ENCODE data around the gene EEA1.

The EEA1 gene

GRCh38 chr12:92938638-92939037, 9.5 kb upstream of the EEA1 start:
- H3K4me1 ChIP-seq (ENCODE audit: control insufficient read depth, insufficient read depth, low read length), result peaks cover 2% of the 10 kb centered on the region; the same call in 1 of the 2 replicates
- no peak overlapping the region for H3K27ac ChIP-seq (ENCODE audit: low read length)
- H3K4me3 ChIP-seq (ENCODE audit: low read length), result no peak overlapping the region
- no peaks in the 10 kb centered on the region for H3K9me3 ChIP-seq (ENCODE audit: control insufficient read depth, insufficient read depth, low read length)
- no CpG with 5 or more reads among the region's 4 CpGs for WGBS (ENCODE audit: insufficient coverage, insufficient read length)
- no peak for DNase-seq (ENCODE audit: low read depth, low spot score)
- H3K27me3 ChIP-seq (ENCODE audit: control insufficient read depth, insufficient read depth, low read length), result no peaks in the 10 kb centered on the region
- H3K36me3 ChIP-seq (ENCODE audit: control insufficient read depth, insufficient read depth, low read length), result no peaks in the 10 kb centered on the region

- H3K27ac ChIP-seq (ENCODE audit: low read length), result no peak overlapping the region
- no CpG with 5 or more reads among the region's 3 CpGs for WGBS (ENCODE audit: insufficient coverage, insufficient read length)
These were observed 8.9 kb upstream of the EEA1 start for GRCh38 chr12:92938018-92938417.

GRCh38 chr12:92933606-92934005, 4.5 kb upstream of the EEA1 start:
- H3K27me3 ChIP-seq (ENCODE audit: control insufficient read depth, insufficient read depth, low read length), result no peaks in the 10 kb centered on the region
- DNase-seq (ENCODE audit: low read depth, low spot score), result no peak
- H3K36me3 ChIP-seq (ENCODE audit: control insufficient read depth, insufficient read depth, low read length), result no peaks in the 10 kb centered on the region
- H3K27ac ChIP-seq (ENCODE audit: low read length), result no peak overlapping the region
- H3K4me1 ChIP-seq (ENCODE audit: control insufficient read depth, insufficient read depth, low read length), result peaks cover 2% of the 10 kb centered on the region; the same call in 1 of the 2 replicates
- no CpG with 5 or more reads among the region's 3 CpGs for WGBS (ENCODE audit: insufficient coverage, insufficient read length)
- H3K9me3 ChIP-seq (ENCODE audit: control insufficient read depth, insufficient read depth, low read length), result no peaks in the 10 kb centered on the region
- no peak overlapping the region for H3K4me3 ChIP-seq (ENCODE audit: low read length)

More at GRCh38 chr12:92938018-92938417, 8.9 kb upstream of the EEA1 start:
- Histone ChIP-seq H3K27me3 (ENCODE audit: control insufficient read depth, insufficient read depth, low read length) (no peaks in the 10 kb centered on the region), H3K36me3 (ENCODE audit: control insufficient read depth, insufficient read depth, low read length) (no peaks in the 10 kb centered on the region), H3K9me3 (ENCODE audit: control insufficient read depth, insufficient read depth, low read length) (no peaks in the 10 kb centered on the region), H3K4me3 (ENCODE audit: low read length) (no peak overlapping the region), H3K4me1 (ENCODE audit: control insufficient read depth, insufficient read depth, low read length) (peaks cover 2% of the 10 kb centered on the region; the same call in 1 of the 2 replicates)
- no peak for DNase-seq (ENCODE audit: low read depth, low spot score)

- Histone ChIP-seq H3K27ac (ENCODE audit: low read length) (no peak overlapping the region), H3K9me3 (ENCODE audit: control insufficient read depth, insufficient read depth, low read length) (no peaks in the 10 kb centered on the region), H3K4me3 (ENCODE audit: low read length) (no peak overlapping the region), H3K4me1 (ENCODE audit: control insufficient read depth, insufficient read depth, low read length) (peaks cover 2% of the 10 kb centered on the region; the same call in 1 of the 2 replicates), H3K36me3 (ENCODE audit: control insufficient read depth, insufficient read depth, low read length) (no peaks in the 10 kb centered on the region), H3K27me3 (ENCODE audit: control insufficient read depth, insufficient read depth, low read length) (no peaks in the 10 kb centered on the region)
- DNase-seq (ENCODE audit: low read depth, low spot score), result no peak
- no CpG with 5 or more reads among the region's 3 CpGs for WGBS (ENCODE audit: insufficient coverage, insufficient read length)
These were observed 1.3 kb upstream of the EEA1 start for GRCh38 chr12:92930421-92930820.

- Histone ChIP-seq H3K4me1 (ENCODE audit: control insufficient read depth, insufficient read depth, low read length) (peaks cover 2% of the 10 kb centered on the region; the same call in 1 of the 2 replicates), H3K27me3 (ENCODE audit: control insufficient read depth, insufficient read depth, low read length) (no peaks in the 10 kb centered on the region), H3K36me3 (ENCODE audit: control insufficient read depth, insufficient read depth, low read length) (no peaks in the 10 kb centered on the region), H3K9me3 (ENCODE audit: control insufficient read depth, insufficient read depth, low read length) (no peaks in the 10 kb centered on the region), H3K4me3 (ENCODE audit: low read length) (no peak overlapping the region), H3K27ac (ENCODE audit: low read length) (no peak overlapping the region)
- no peak for DNase-seq (ENCODE audit: low read depth, low spot score)
- no CpG with 5 or more reads among the region's 9 CpGs for WGBS (ENCODE audit: insufficient coverage, insufficient read length)
These were observed 888 bp upstream of the EEA1 start for GRCh38 chr12:92929983-92930382.

- DNase-seq (ENCODE audit: low read depth, low spot score), result no peak
- no peak overlapping the region for H3K27ac ChIP-seq (ENCODE audit: low read length)
These were observed 604 bp downstream of the EEA1 start for GRCh38 chr12:92928421-92928961.

GRCh38 chr12:92927436-92928281, 1.4 kb downstream of the EEA1 start:
- Histone ChIP-seq H3K4me3 (ENCODE audit: low read length) (no peak overlapping the region; the same call in 1 of the 2 replicates), H3K27me3 (ENCODE audit: control insufficient read depth, insufficient read depth, low read length) (no peaks in the 10 kb centered on the region), H3K36me3 (ENCODE audit: control insufficient read depth, insufficient read depth, low read length) (no peaks in the 10 kb centered on the region), H3K9me3 (ENCODE audit: control insufficient read depth, insufficient read depth, low read length) (no peaks in the 10 kb centered on the region), H3K4me1 (ENCODE audit: control insufficient read depth, insufficient read depth, low read length) (no peaks in the 10 kb centered on the region), H3K27ac (ENCODE audit: low read length) (no peak overlapping the region)
- DNase-seq (ENCODE audit: low read depth, low spot score), result no peak
- no CpG with 5 or more reads among the region's 7 CpGs for WGBS (ENCODE audit: insufficient coverage, insufficient read length)

More at GRCh38 chr12:92928421-92928961, 604 bp downstream of the EEA1 start:
- H3K4me1 ChIP-seq (ENCODE audit: control insufficient read depth, insufficient read depth, low read length), result no peaks in the 10 kb centered on the region
- no peaks in the 10 kb centered on the region for H3K27me3 ChIP-seq (ENCODE audit: control insufficient read depth, insufficient read depth, low read length)
- no peaks in the 10 kb centered on the region for H3K36me3 ChIP-seq (ENCODE audit: control insufficient read depth, insufficient read depth, low read length)
- peak overlapping the region; percentile 70; the same call in 1 of the 2 replicates for H3K4me3 ChIP-seq (ENCODE audit: low read length)
- WGBS (ENCODE audit: insufficient coverage, insufficient read length), result no CpG with 5 or more reads among the region's 49 CpGs
- H3K9me3 ChIP-seq (ENCODE audit: control insufficient read depth, insufficient read depth, low read length), result no peaks in the 10 kb centered on the region

GRCh38 chr12:92927055-92927435, 2.0 kb downstream of the EEA1 start:
- Histone ChIP-seq H3K27me3 (ENCODE audit: control insufficient read depth, insufficient read depth, low read length) (no peaks in the 10 kb centered on the region), H3K36me3 (ENCODE audit: control insufficient read depth, insufficient read depth, low read length) (no peaks in the 10 kb centered on the region), H3K27ac (ENCODE audit: low read length) (no peak overlapping the region), H3K4me3 (ENCODE audit: low read length) (no peak overlapping the region), H3K4me1 (ENCODE audit: control insufficient read depth, insufficient read depth, low read length) (no peaks in the 10 kb centered on the region), H3K9me3 (ENCODE audit: control insufficient read depth, insufficient read depth, low read length) (no peaks in the 10 kb centered on the region)
- whole genome bisulfite sequencing (ENCODE audit: insufficient coverage, insufficient read length), result no CpG with 5 or more reads among the region's 4 CpGs
- DNase-seq (ENCODE audit: low read depth, low spot score), result no peak

- no peaks in the 10 kb centered on the region for H3K9me3 ChIP-seq (ENCODE audit: control insufficient read depth, insufficient read depth, low read length)
- DNase-seq (ENCODE audit: low read depth, low spot score), result no peak
- no peak overlapping the region for H3K27ac ChIP-seq (ENCODE audit: low read length)
- no peaks in the 10 kb centered on the region for H3K36me3 ChIP-seq (ENCODE audit: control insufficient read depth, insufficient read depth, low read length)
- H3K4me1 ChIP-seq (ENCODE audit: control insufficient read depth, insufficient read depth, low read length), result no peaks in the 10 kb centered on the region
- no peaks in the 10 kb centered on the region for H3K27me3 ChIP-seq (ENCODE audit: control insufficient read depth, insufficient read depth, low read length)
- H3K4me3 ChIP-seq (ENCODE audit: low read length), result no peak overlapping the region
- WGBS (ENCODE audit: insufficient coverage, insufficient read length), result no CpG with 5 or more reads among the region's 4 CpGs
These were observed 2.5 kb downstream of the EEA1 start for GRCh38 chr12:92926549-92926948.

- Histone ChIP-seq H3K27me3 (ENCODE audit: control insufficient read depth, insufficient read depth, low read length) (no peaks in the 10 kb centered on the region), H3K4me1 (ENCODE audit: control insufficient read depth, insufficient read depth, low read length) (no peaks in the 10 kb centered on the region), H3K9me3 (ENCODE audit: control insufficient read depth, insufficient read depth, low read length) (no peaks in the 10 kb centered on the region), H3K4me3 (ENCODE audit: low read length) (no peak overlapping the region), H3K36me3 (ENCODE audit: control insufficient read depth, insufficient read depth, low read length) (no peaks in the 10 kb centered on the region), H3K27ac (ENCODE audit: low read length) (no peak overlapping the region)
- DNase-seq (ENCODE audit: low read depth, low spot score), result no peak
- WGBS (ENCODE audit: insufficient coverage, insufficient read length), result no CpG with 5 or more reads among the region's 1 CpG
These were observed 7.2 kb downstream of the EEA1 start for GRCh38 chr12:92921877-92922276.
